ENCODE data around the gene KLHL13. TPM values are rescaled to one million over a fixed set of nuclear protein-coding genes. Genes with fewer than 3 reads are reported as not detected.
"Not testable (repeated sequence)": the region's sequence is repeated elsewhere in the genome, so short reads cannot be mapped to it uniquely, and the experiment has no call there.

The KLHL13 gene
- total RNA-seq, 4 donors from 2014 or later, result 0.52 to 2.7 (median 1.1) TPM

- 91% methylated on average over 1 of the region's 1 CpG for WGBS, 2 donors
- no peak for DNase-seq (ENCODE audit: low spot score in 2 of 2)
- H3K4me3 ChIP-seq (ENCODE audit: low read depth, poor library complexity, severe bottlenecking), result no peak overlapping the region
- TF ChIP-seq POLR2A (IDR thresholded peaks at IDR 0.05), result no peak
- TF ChIP-seq, protein P1, sequence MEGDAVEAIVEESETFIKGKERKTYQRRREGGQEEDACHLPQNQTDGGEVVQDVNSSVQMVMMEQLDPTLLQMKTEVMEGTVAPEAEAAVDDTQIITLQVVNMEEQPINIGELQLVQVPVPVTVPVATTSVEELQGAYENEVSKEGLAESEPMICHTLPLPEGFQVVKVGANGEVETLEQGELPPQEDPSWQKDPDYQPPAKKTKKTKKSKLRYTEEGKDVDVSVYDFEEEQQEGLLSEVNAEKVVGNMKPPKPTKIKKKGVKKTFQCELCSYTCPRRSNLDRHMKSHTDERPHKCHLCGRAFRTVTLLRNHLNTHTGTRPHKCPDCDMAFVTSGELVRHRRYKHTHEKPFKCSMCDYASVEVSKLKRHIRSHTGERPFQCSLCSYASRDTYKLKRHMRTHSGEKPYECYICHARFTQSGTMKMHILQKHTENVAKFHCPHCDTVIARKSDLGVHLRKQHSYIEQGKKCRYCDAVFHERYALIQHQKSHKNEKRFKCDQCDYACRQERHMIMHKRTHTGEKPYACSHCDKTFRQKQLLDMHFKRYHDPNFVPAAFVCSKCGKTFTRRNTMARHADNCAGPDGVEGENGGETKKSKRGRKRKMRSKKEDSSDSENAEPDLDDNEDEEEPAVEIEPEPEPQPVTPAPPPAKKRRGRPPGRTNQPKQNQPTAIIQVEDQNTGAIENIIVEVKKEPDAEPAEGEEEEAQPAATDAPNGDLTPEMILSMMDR (IDR thresholded peaks at IDR 0.05), result no peak
- intact Hi-C loops (cut with DNase I; ENCODE audit: low total_unique reads), result no loop called here
These were observed 36.7 kb upstream of the KLHL13 start for GRCh38 chrX:118153270-118153669.

GRCh38 chrX:118152721-118153120 is 36.1 kb upstream of the KLHL13 start:
- no peak for DNase-seq (ENCODE audit: low spot score in 2 of 2)
- TF ChIP-seq POLR2A (IDR thresholded peaks at IDR 0.05), result no peak
- TF ChIP-seq, protein P1 (IDR thresholded peaks at IDR 0.05), result no peak
- intact Hi-C loops (cut with DNase I; ENCODE audit: low total_unique reads), result no loop called here
- WGBS, 2 donors, result 43 to 55% methylated on average over 2 of the region's 2 CpGs
- H3K4me3 ChIP-seq (ENCODE audit: low read depth, poor library complexity, severe bottlenecking), result no peak overlapping the region

DNA sequence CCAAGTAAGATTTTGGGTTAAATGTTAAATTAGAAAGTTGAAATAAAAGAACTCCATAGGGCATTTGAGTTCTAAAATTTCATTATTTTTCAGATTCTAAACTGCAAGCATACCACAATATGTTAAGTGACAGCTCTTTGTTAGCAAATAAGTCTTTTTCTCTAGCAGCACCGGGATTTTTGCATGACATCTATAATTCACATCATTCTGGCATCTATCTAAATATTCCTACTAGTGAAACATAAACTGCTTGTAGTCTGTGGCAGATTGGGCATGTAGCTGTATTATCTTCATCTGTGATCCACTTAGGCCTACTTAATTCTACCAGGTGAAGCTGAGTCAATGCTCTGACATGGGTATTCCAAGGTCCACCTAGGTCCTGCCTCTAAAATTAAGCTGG is 32.1 kb upstream of the KLHL13 start:
- no peak overlapping the region for H3K4me3 ChIP-seq (ENCODE audit: low read depth, poor library complexity, severe bottlenecking)
- TF ChIP-seq, protein P1 (IDR thresholded peaks at IDR 0.05), result no peak
- TF ChIP-seq POLR2A (IDR thresholded peaks at IDR 0.05), result no peak
- no peak for DNase-seq (ENCODE audit: low spot score in 2 of 2)
- WGBS, 2 donors, result 74 to 80% methylated on average over 1 of the region's 1 CpG
- intact Hi-C loops (cut with DNase I; ENCODE audit: low total_unique reads), result no loop called here

GRCh38 chrX:118147771-118148170 is 31.2 kb upstream of the KLHL13 start:
- 95% methylated on average over 3 of the region's 3 CpGs for WGBS, 2 donors
- DNase-seq (ENCODE audit: low spot score in 2 of 2); H3K4me3 ChIP-seq (ENCODE audit: low read depth, poor library complexity, severe bottlenecking); intact Hi-C loops (cut with DNase I; ENCODE audit: low total_unique reads): not testable (repeated sequence)

DNA sequence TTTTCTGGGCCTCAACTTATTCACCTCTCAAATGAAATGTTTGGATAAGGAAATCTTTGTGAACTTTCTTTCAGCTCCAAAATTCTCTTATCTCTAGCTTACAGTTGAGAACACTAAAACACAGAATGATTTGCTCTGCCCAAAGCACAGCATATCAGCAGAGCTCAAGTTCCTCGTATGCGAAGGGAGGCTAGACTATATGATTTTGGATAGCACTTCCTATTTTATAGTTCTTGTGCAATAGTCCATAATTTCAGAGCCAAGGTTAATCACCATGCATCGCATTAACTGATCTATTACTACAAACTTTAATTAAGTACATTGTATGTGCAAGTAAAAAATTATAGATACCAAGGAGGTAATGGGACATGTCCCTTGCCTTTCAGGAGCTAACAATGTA is 27.0 kb upstream of the KLHL13 start:
- intact Hi-C loops (cut with DNase I; ENCODE audit: low total_unique reads), result no loop called here
- no peak for TF ChIP-seq POLR2A (IDR thresholded peaks at IDR 0.05)
- TF ChIP-seq, protein P1 (IDR thresholded peaks at IDR 0.05), result no peak
- 75 to 80% methylated on average over 3 of the region's 3 CpGs for WGBS, 2 donors
- DNase-seq (ENCODE audit: low spot score in 2 of 2), result no peak
- H3K4me3 ChIP-seq (ENCODE audit: low read depth, poor library complexity, severe bottlenecking), result no peak overlapping the region

GRCh38 chrX:118131336-118131735 is 14.7 kb upstream of the KLHL13 start:
- no peak for DNase-seq (ENCODE audit: low spot score in 2 of 2)
- intact Hi-C loops (cut with DNase I; ENCODE audit: low total_unique reads), result no loop called here
- WGBS, 2 donors, result 88% methylated on average over 3 of the region's 3 CpGs
- no peak for TF ChIP-seq POLR2A (IDR thresholded peaks at IDR 0.05)
- TF ChIP-seq, protein P1 (IDR thresholded peaks at IDR 0.05), result no peak
- no peak overlapping the region for H3K4me3 ChIP-seq (ENCODE audit: low read depth, poor library complexity, severe bottlenecking)
